Vagina (tissue), 2 donors: ENCODE results near the gene ABT1. TPM values are rescaled to one million over a fixed set of nuclear protein-coding genes. Genes with fewer than 3 reads are reported as not detected.
A peak's percentile ranks its signal among the peaks of the same experiment; 100 is the strongest.

ENCODE experiments used
- DNase-seq, 2 donors: peaks; one replicate each; pipeline ENCODE4 v3.0.0-alpha.2; 2017; ENCODE audit errors: extremely low spot score in 2 of 2
- H3K27ac ChIP-seq: fragments of 200-600 bp; sonication (generic); one replicate; pipeline ENCODE4 v1.5.1; 2019
- H3K27me3 ChIP-seq: fragments of 200-600 bp; sonication (generic); one replicate; pipeline ENCODE4 v1.5.1; 2019
- H3K36me3 ChIP-seq, 2 donors: fragments of 200-600 bp; sonication (generic); one replicate each; pipeline ENCODE4 v1.5.1; 2017 to 2019
- H3K4me1 ChIP-seq: fragments of 200-600 bp; sonication (generic); one replicate; pipeline ENCODE4 v1.5.1; 2019
- H3K4me3 ChIP-seq, 2 donors: fragments of 200-600 bp; sonication (generic); 1 replicate in 1 of 2; 2 replicates in 1 of 2; pipeline ENCODE4 v1.5.1; 2016 to 2019
- H3K9me3 ChIP-seq: fragments of 200-600 bp; sonication (generic); one replicate; pipeline ENCODE4 v1.5.1; 2019
- POLR2A ChIP-seq, 2 donors: fragments of 450-650 bp; IDR thresholded peaks; one replicate each; pipeline ENCODE4 v1.6.1; 2017; ENCODE audit warnings: antibody characterized with exemption in 2 of 2, mild to moderate bottlenecking in 2 of 2, moderate library complexity in 2 of 2
- POLR2AphosphoS5 ChIP-seq, 2 donors: sonication (generic); formaldehyde crosslinking; IDR thresholded peaks; one replicate each; pipeline ENCODE4 v1.9.0; 2017; ENCODE audit warnings: antibody characterized with exemption in 2 of 2, mild to moderate bottlenecking in 2 of 2, low read depth in 1 of 2; ENCODE audit not compliant: insufficient read depth in 1 of 2
- intact Hi-C: fragments of 100-400 bp; cut with DNase I; formaldehyde crosslinking; loops from one replicate; pipeline ENCODE4 v1.15.1; 2023
- total RNA-seq: library from RNA; depleted of rRNA; stranded (reverse); fragments of >200 nt; gene quantifications from one replicate; pipeline ENCODE4 v1.2.3, GENCODE V29; 2016
- TF ChIP-seq, protein P1 (sequence below), 3 experiments: fragments of 450-650 bp in 2 of 3; fragments of 200-600 bp in 1 of 3; sonication (generic) in 1 of 3; IDR thresholded peaks; one replicate each; pipeline ENCODE4 v1.5.1; 2017 to 2019; ENCODE audit warnings: antibody characterized with exemption in 3 of 3, mild to moderate bottlenecking in 2 of 3, moderate library complexity in 2 of 3

Gene ABT1
- total RNA-seq, 1 donor from 2014 or later = 24.8 TPM

GRCh38 chr6:26553264-26553634, 43.5 kb upstream of the ABT1 start:
- Histone ChIP-seq H3K27ac (peak overlapping the region; percentile 91), H3K36me3 (no peaks in the 10 kb centered on the region), H3K4me3 (peak overlapping the region; percentile 49 to 51), H3K4me1 (peaks cover 7% of the 10 kb centered on the region), H3K9me3 (no peaks in the 10 kb centered on the region), H3K27me3 (no peaks in the 10 kb centered on the region)
- intact Hi-C loops = loop anchor here (5.0 to 10.0 kb wide), 2 partner anchors 241 to 1282 kb away; a partner anchor contains a TSS
- TF ChIP-seq POLR2AphosphoS5 (IDR thresholded peaks at IDR 0.05; ENCODE audit: insufficient read depth in 1 of 2, low read depth in 1 of 2) (no peak), POLR2A (IDR thresholded peaks at IDR 0.05) (no peak)
- TF ChIP-seq, protein P1, sequence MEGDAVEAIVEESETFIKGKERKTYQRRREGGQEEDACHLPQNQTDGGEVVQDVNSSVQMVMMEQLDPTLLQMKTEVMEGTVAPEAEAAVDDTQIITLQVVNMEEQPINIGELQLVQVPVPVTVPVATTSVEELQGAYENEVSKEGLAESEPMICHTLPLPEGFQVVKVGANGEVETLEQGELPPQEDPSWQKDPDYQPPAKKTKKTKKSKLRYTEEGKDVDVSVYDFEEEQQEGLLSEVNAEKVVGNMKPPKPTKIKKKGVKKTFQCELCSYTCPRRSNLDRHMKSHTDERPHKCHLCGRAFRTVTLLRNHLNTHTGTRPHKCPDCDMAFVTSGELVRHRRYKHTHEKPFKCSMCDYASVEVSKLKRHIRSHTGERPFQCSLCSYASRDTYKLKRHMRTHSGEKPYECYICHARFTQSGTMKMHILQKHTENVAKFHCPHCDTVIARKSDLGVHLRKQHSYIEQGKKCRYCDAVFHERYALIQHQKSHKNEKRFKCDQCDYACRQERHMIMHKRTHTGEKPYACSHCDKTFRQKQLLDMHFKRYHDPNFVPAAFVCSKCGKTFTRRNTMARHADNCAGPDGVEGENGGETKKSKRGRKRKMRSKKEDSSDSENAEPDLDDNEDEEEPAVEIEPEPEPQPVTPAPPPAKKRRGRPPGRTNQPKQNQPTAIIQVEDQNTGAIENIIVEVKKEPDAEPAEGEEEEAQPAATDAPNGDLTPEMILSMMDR (IDR thresholded peaks at IDR 0.05) = no peak
- DNase-seq = no peak

DNA sequence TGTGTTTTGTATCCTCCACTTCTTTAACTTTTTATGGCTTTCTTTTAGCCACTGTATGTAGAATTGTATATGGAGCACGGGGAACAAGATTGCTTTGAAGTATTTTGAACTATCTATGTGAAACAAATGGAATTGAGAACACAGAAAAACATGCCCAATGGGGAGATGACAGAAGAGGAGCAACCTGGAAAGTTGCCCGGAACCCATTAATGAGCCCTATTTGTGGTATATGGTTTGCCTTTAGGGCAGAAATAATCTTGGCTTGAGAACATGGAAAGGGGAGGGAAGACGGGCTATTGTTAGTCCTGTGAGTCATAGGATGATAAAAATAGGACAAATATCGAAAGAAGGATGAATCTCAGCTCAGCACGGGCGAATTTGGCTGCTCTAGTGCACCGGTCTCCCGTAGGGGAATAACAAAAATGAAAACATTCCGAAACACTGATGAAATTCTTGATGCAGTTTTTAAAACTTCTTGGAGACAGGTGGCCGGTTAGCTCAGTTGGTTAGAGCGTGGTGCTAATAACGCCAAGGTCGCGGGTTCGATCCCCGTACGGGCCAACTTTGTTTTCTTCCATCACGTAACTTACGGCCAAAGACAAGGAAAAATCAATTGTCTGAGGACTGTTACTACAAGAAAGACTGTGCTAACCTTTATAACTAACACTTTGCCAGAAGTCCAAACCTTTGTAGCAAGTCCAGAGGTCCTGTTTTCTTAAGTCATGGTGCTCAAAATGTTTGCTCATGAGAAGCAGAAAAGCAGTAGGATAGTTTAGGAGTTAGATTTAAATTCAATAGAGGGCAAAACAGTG, 42.9 kb upstream of the ABT1 start:
- Histone ChIP-seq H3K27me3 (no peaks in the 10 kb centered on the region), H3K36me3 (no peaks in the 10 kb centered on the region), H3K4me1 (peaks cover 7% of the 10 kb centered on the region), H3K27ac (peak overlapping the region; percentile 91), H3K4me3 (peak overlapping the region; percentile 49 to 51), H3K9me3 (no peaks in the 10 kb centered on the region)
- DNase-seq = no peak
- peak in 1 of 2 donors; percentile 80 for TF ChIP-seq POLR2AphosphoS5 (IDR thresholded peaks at IDR 0.05; ENCODE audit: insufficient read depth in 1 of 2, low read depth in 1 of 2)
- TF ChIP-seq, protein P1 (IDR thresholded peaks at IDR 0.05) = no peak
- no peak for TF ChIP-seq POLR2A (IDR thresholded peaks at IDR 0.05)
- intact Hi-C loops = loop anchor here (5.0 to 10.0 kb wide), 2 partner anchors 242 to 1281 kb away; a partner anchor contains a TSS

GRCh38 chr6:26554447-26554696, 42.4 kb upstream of the ABT1 start:
- intact Hi-C loops = loop anchor here (5.0 to 10.0 kb wide), 2 partner anchors 242 to 1280 kb away; a partner anchor contains a TSS
- Histone ChIP-seq H3K27ac (peak overlapping the region; percentile 91), H3K4me3 (peak overlapping the region; percentile 49 to 51), H3K27me3 (no peaks in the 10 kb centered on the region), H3K4me1 (peaks cover 7% of the 10 kb centered on the region), H3K9me3 (no peaks in the 10 kb centered on the region), H3K36me3 (no peaks in the 10 kb centered on the region)
- DNase-seq = no peak
- TF ChIP-seq POLR2AphosphoS5 (IDR thresholded peaks at IDR 0.05; ENCODE audit: insufficient read depth in 1 of 2, low read depth in 1 of 2) = no peak
- TF ChIP-seq, protein P1 (IDR thresholded peaks at IDR 0.05) = no peak

DNA sequence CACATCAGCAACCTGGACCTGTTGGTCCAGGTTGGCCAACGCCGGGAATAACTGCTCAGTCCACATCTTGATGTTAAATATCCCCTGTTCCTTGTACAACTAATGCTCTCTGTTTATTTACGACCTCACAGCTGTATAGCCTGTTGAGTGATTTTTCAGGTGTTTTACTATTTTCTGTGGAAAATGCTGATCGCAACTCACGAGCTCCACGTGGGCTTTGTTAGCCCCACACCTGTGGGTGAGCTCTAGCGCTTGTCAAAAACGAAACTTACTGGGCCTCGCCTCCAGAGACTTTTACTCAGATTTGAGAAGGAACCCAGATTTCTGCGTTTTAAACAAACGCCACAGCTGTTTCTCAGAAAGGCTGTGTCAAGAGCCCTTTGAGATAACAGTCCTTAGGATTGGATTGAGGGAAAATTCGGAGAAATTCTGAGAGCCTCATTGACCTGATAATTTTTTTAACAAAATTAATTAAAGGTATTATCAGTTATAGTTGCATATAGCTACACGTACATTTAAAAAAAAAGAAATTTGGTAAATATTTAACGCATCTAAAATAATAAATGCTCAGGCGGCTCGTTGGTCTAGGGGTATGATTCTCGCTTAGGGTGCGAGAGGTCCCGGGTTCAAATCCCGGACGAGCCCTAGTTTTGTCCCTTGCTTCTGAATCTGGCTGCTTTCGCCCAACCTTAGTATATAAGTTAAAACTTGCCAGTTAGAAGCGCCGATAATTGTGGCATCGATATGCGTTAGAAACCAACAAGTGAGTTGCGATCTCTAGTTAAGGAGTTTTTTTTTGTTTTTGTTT, 41.9 kb upstream of the ABT1 start:
- no peaks in the 10 kb centered on the region for H3K36me3 ChIP-seq
- intact Hi-C loops = loop anchor here (5.0 to 10.0 kb wide), 2 partner anchors 243 to 1280 kb away; a partner anchor contains a TSS
- H3K9me3 ChIP-seq = no peaks in the 10 kb centered on the region
- TF ChIP-seq POLR2A (IDR thresholded peaks at IDR 0.05) (no peak), POLR2AphosphoS5 (IDR thresholded peaks at IDR 0.05; ENCODE audit: insufficient read depth in 1 of 2, low read depth in 1 of 2) (no peak)
- TF ChIP-seq, protein P1 (IDR thresholded peaks at IDR 0.05) = no peak
- H3K4me1 ChIP-seq = peaks cover 7% of the 10 kb centered on the region
- DNase-seq = no peak
- no peaks in the 10 kb centered on the region for H3K27me3 ChIP-seq
- H3K27ac ChIP-seq = peak overlapping the region; percentile 91
- H3K4me3 ChIP-seq = peak overlapping the region; percentile 49 to 51
